ENCODE data around the gene SPATA4.

DNA sequence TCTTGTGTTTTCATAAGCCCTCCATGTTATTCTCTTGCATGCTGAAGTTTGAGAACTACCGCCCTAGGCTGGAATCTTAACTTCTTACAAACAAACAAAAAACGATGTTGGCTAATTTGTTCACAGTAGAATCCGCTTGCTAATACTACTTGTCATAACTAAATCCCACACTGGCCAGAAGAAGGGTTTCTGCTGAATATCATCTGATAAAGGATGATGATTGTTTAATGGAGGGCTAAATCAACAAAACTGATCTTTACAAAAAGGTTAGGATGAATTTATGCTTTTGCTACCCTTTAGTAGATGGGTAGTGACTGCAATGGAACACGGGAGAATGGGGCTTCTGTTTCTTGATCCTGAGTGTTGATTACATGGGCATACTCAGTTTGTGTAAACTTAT, 42.3 kb downstream of the SPATA4 start:
- TF ChIP-seq POLR2A (IDR thresholded peaks at IDR 0.05; ENCODE audit: low read depth, low read length) (no peak), EZH2 (IDR thresholded peaks at IDR 0.05; ENCODE audit: borderline replicate concordance, low read depth, low read length, severe bottlenecking) (no peak), POLR2AphosphoS5 (IDR thresholded peaks at IDR 0.05; ENCODE audit: insufficient read depth, low read depth, low read length) (no peak), MYC (IDR thresholded peaks at IDR 0.05; ENCODE audit: low read depth, low read length) (no peak), GATA2 (IDR thresholded peaks at IDR 0.05; ENCODE audit: insufficient read depth, insufficient read length, low read depth, low read length) (no peak)
- TF ChIP-seq, protein P1, sequence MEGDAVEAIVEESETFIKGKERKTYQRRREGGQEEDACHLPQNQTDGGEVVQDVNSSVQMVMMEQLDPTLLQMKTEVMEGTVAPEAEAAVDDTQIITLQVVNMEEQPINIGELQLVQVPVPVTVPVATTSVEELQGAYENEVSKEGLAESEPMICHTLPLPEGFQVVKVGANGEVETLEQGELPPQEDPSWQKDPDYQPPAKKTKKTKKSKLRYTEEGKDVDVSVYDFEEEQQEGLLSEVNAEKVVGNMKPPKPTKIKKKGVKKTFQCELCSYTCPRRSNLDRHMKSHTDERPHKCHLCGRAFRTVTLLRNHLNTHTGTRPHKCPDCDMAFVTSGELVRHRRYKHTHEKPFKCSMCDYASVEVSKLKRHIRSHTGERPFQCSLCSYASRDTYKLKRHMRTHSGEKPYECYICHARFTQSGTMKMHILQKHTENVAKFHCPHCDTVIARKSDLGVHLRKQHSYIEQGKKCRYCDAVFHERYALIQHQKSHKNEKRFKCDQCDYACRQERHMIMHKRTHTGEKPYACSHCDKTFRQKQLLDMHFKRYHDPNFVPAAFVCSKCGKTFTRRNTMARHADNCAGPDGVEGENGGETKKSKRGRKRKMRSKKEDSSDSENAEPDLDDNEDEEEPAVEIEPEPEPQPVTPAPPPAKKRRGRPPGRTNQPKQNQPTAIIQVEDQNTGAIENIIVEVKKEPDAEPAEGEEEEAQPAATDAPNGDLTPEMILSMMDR (IDR thresholded peaks at IDR 0.05; ENCODE audit: extremely low read depth in 1 of 2, insufficient read depth in 1 of 2, low read depth in 1 of 2, low read length in 2 of 2), result no peak
- TF ChIP-seq, protein P2, sequence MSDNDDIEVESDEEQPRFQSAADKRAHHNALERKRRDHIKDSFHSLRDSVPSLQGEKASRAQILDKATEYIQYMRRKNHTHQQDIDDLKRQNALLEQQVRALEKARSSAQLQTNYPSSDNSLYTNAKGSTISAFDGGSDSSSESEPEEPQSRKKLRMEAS (IDR thresholded peaks at IDR 0.05; ENCODE audit: insufficient read depth, insufficient read length), result no peak

Measured in endothelial cell of umbilical vein (primary cell).